B cell (primary cell): ENCODE results near the gene CERS6.

Source experiments
- EZH2 ChIP-seq: IDR thresholded peaks from 2 replicates; pipeline ENCODE4 v1.6.1; 2012; ENCODE audit warnings: borderline replicate concordance, low read depth, mild to moderate bottlenecking, moderate library complexity, low read length; ENCODE audit not compliant: insufficient read depth, poor library complexity, severe bottlenecking
- TF ChIP-seq, protein P1 (sequence below): fragments of 200-600 bp; IDR thresholded peaks from one replicate; pipeline ENCODE4 v1.8.0; 2022; ENCODE audit warnings: antibody characterized with exemption, mild to moderate bottlenecking

- TF ChIP-seq, protein P1, sequence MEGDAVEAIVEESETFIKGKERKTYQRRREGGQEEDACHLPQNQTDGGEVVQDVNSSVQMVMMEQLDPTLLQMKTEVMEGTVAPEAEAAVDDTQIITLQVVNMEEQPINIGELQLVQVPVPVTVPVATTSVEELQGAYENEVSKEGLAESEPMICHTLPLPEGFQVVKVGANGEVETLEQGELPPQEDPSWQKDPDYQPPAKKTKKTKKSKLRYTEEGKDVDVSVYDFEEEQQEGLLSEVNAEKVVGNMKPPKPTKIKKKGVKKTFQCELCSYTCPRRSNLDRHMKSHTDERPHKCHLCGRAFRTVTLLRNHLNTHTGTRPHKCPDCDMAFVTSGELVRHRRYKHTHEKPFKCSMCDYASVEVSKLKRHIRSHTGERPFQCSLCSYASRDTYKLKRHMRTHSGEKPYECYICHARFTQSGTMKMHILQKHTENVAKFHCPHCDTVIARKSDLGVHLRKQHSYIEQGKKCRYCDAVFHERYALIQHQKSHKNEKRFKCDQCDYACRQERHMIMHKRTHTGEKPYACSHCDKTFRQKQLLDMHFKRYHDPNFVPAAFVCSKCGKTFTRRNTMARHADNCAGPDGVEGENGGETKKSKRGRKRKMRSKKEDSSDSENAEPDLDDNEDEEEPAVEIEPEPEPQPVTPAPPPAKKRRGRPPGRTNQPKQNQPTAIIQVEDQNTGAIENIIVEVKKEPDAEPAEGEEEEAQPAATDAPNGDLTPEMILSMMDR = no peak
- TF ChIP-seq EZH2 = no peak
Observed at GRCh38 chr2:168757223-168757622, 301.2 kb downstream of the CERS6 start.
